ENCODE measurements around the gene PRKG2.

The PRKG2 gene

DNA sequence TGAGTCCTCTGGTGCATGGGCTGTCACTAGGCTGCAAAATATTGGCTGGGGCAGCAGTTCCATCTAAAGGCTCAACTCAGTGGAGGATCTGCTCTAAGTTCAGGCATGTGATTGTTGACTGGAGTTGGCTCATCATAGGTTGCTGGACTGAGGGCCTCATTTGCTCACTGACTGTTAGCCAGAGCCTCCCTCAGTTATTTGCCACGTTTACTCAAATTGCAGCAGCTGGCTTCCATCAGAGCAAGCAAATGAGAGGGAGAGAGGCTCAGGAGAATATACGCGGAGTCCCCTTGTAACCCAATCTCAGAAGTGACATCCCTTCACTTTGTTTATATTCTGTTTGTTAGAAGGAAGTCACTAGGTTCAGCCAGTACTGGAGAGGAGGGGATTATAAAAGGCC lies 130.4 kb downstream of the PRKG2 start:
- H3K27me3 ChIP-seq (ENCODE audit: control insufficient read depth, insufficient read depth, low read length) = no peaks in the 10 kb centered on the region
- no peaks in the 10 kb centered on the region for H3K4me1 ChIP-seq (ENCODE audit: control insufficient read depth, insufficient read depth, low read length)
- no peak overlapping the region for H3K9ac ChIP-seq (ENCODE audit: low read depth, low read length)

DNA sequence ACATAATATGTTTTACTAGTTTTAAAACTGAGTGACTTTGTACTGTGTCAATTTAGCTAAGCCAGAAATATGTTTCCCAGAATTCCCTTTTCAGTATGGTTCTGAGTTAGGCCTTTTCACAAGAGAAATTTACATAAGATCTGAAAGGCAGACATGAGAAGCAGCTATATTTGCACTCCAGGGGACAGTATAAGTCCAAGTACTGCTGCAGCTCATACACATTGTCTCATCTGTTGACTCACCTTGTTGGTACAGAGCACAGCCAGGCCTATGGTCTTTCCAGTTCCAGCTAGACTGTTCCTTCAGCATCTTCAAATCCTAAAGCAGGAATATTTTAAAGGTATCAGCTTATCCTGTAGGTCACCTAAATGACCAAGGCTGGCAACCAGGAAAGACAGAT lies 131.0 kb downstream of the PRKG2 start:
- Histone ChIP-seq H3K36me3 (ENCODE audit: control insufficient read depth, insufficient read depth, low read length) (no peaks in the 10 kb centered on the region), H3K9me3 (ENCODE audit: control insufficient read depth, insufficient read depth, low read length) (no peaks in the 10 kb centered on the region), H3K27me3 (ENCODE audit: control insufficient read depth, insufficient read depth, low read length) (no peaks in the 10 kb centered on the region), H3K4me1 (ENCODE audit: control insufficient read depth, insufficient read depth, low read length) (no peaks in the 10 kb centered on the region), H3K9ac (ENCODE audit: low read depth, low read length) (no peak overlapping the region), H3K4me3 (ENCODE audit: low read depth, low read length) (no peak overlapping the region)

More for the DNA sequence above, 130.4 kb downstream of the PRKG2 start:
- Histone ChIP-seq H3K9me3 (ENCODE audit: control insufficient read depth, insufficient read depth, low read length) (no peaks in the 10 kb centered on the region), H3K4me3 (ENCODE audit: low read depth, low read length) (no peak overlapping the region), H3K36me3 (ENCODE audit: control insufficient read depth, insufficient read depth, low read length) (no peaks in the 10 kb centered on the region)

DNA sequence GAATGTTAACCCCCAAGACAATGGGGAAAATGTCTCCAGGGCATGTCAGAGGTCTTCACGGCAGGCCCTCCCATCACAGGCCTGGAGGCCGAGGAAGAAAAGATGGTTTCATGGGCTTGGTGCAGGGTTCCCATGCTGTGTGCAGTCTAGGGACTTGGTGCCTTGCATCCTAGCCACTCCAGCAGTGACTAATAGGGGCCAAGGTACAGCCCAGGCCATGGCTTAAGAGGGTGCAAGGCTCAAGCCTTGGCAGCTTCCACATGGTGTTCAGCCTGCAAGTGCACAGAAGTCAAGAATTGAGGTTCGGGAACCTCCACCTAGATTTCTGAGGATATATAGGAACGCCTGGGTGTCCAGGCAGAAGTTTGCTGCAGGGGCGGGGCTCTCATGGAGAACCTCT lies 133.9 kb downstream of the PRKG2 start:
- Histone ChIP-seq H3K9ac (ENCODE audit: low read depth, low read length) (no peak overlapping the region), H3K9me3 (ENCODE audit: control insufficient read depth, insufficient read depth, low read length) (no peaks in the 10 kb centered on the region), H3K4me1 (ENCODE audit: control insufficient read depth, insufficient read depth, low read length) (no peaks in the 10 kb centered on the region), H3K36me3 (ENCODE audit: control insufficient read depth, insufficient read depth, low read length) (no peaks in the 10 kb centered on the region), H3K4me3 (ENCODE audit: low read depth, low read length) (no peak overlapping the region), H3K27me3 (ENCODE audit: control insufficient read depth, insufficient read depth, low read length) (no peaks in the 10 kb centered on the region)

DNA sequence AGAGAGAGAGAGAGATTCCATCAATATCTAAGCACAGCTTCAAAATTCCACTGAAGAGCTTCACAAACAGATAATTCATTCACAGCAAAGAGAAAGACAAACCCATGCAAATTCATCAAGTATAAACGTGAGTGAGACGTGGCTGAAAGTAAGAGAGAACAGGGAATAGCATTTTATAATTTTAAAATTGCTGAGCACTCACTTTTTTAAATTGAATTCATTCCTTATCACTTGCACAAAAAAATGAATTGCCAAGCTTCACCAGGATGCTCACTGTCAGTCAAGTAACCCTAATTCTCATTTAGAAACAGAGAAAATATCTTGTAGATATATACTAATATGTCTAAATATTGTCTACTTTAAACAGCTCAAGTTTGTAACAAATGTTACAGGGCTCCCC lies 144.0 kb downstream of the PRKG2 start:
- Histone ChIP-seq H3K36me3 (ENCODE audit: control insufficient read depth, insufficient read depth, low read length) (no peaks in the 10 kb centered on the region), H3K4me1 (ENCODE audit: control insufficient read depth, insufficient read depth, low read length) (no peaks in the 10 kb centered on the region), H3K27me3 (ENCODE audit: control insufficient read depth, insufficient read depth, low read length) (no peaks in the 10 kb centered on the region), H3K4me3 (ENCODE audit: low read depth, low read length) (no peak overlapping the region), H3K9ac (ENCODE audit: low read depth, low read length) (no peak overlapping the region), H3K9me3 (ENCODE audit: control insufficient read depth, insufficient read depth, low read length) (no peaks in the 10 kb centered on the region)

DNA sequence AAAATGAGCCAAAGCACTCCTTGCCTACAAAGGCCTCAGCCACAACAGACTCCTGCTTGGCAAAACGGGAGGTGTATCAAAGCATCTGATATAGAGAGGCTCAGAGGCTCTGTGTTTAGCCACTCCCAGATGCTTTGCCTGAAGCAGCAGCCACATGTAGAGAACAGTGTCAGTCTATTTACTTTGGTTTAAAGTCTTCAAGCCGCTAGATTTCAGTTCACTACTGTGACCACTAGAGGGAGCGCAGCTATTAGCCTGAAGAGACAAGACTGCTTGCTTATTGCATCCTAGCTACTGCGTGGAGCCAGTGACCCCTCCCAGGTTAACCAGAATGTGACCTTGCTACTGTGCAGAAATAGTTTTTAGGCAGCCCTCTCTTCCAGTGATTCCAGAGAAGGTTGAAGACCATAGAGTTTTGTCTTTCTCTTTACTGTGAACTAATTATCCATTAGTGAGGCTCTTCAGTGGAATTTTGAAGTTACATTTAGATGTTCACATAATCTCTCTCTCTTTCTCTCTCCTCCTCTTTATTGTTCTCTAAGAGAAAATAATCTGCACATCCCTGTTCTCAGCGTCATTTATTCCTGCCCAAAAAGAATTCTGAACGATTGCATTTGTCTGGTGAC lies 145.2 kb downstream of the PRKG2 start:
- H3K36me3 ChIP-seq (ENCODE audit: control insufficient read depth, insufficient read depth, low read length) = no peaks in the 10 kb centered on the region
- no peak overlapping the region for H3K4me3 ChIP-seq (ENCODE audit: low read depth, low read length)
- H3K9ac ChIP-seq (ENCODE audit: low read depth, low read length) = no peak overlapping the region
- H3K9me3 ChIP-seq (ENCODE audit: control insufficient read depth, insufficient read depth, low read length) = no peaks in the 10 kb centered on the region
- no peaks in the 10 kb centered on the region for H3K4me1 ChIP-seq (ENCODE audit: control insufficient read depth, insufficient read depth, low read length)
- H3K27me3 ChIP-seq (ENCODE audit: control insufficient read depth, insufficient read depth, low read length) = no peaks in the 10 kb centered on the region

DNA sequence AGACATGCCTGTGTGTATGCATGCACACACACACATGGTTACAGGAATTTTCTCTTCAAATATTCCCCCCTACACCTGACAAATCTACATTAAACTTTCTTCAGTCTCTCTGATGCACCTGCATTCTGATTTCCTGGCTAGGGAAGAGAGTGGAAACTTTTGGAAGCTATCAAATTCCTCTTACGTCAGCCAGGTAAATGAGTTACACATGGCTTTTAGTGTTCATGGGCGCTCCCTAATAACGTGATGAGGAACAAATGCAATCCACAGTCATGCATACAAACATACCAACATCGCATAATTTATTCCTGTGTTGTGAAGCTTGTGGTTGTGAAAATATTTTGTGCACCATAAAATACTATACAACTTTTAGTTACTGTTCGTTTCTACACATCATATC lies 149.6 kb downstream of the PRKG2 start:
- no peaks in the 10 kb centered on the region for H3K9me3 ChIP-seq (ENCODE audit: control insufficient read depth, insufficient read depth, low read length)
- no peaks in the 10 kb centered on the region for H3K27me3 ChIP-seq (ENCODE audit: control insufficient read depth, insufficient read depth, low read length)
- no peaks in the 10 kb centered on the region for H3K36me3 ChIP-seq (ENCODE audit: control insufficient read depth, insufficient read depth, low read length)
- H3K4me1 ChIP-seq (ENCODE audit: control insufficient read depth, insufficient read depth, low read length) = no peaks in the 10 kb centered on the region
- H3K4me3 ChIP-seq (ENCODE audit: low read depth, low read length) = no peak overlapping the region
- no peak overlapping the region for H3K9ac ChIP-seq (ENCODE audit: low read depth, low read length)

DNA sequence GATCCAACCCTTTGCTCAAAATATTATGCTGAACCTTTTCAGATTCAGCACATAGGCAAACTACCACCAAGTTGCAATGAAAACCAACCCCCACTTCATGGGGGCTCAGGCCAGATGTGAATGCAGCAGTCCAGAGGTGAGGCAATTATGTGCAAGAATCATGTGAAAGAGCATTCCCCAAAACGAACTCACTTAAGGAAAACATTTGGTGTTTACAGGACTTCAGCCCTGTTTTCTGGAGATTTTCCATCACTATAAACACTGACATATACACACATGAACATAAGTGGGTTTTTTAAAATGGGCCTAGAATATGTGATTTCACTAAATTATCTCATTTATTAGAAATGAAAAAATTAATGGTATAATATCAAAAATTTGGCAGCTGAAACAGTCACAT lies 153.0 kb downstream of the PRKG2 start:
- no peaks in the 10 kb centered on the region for H3K27me3 ChIP-seq (ENCODE audit: control insufficient read depth, insufficient read depth, low read length)
- no peaks in the 10 kb centered on the region for H3K36me3 ChIP-seq (ENCODE audit: control insufficient read depth, insufficient read depth, low read length)
- H3K9ac ChIP-seq (ENCODE audit: low read depth, low read length) = no peak overlapping the region
- H3K9me3 ChIP-seq (ENCODE audit: control insufficient read depth, insufficient read depth, low read length) = no peaks in the 10 kb centered on the region
- H3K4me1 ChIP-seq (ENCODE audit: control insufficient read depth, insufficient read depth, low read length) = no peaks in the 10 kb centered on the region
- H3K4me3 ChIP-seq (ENCODE audit: low read depth, low read length) = no peak overlapping the region

DNA sequence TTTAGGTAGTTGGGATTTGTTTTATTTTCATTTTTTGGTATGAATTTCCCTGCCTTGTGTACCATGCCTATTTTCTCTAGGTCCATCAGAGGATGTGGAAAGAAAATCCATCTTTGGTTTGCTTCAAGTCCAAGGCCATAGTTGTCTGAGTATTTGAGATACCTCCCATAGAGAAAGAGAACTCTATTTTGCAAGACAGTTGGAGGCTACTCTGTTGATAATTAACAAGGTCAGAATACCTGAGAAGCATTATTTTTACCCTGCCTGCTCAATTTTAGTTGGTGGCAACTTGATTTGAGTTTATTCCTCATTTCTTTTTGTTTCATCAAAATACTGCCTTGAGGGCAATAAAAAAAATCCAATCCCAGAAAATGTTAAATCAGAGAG lies 153.7 kb downstream of the PRKG2 start:
- no peaks in the 10 kb centered on the region for H3K27me3 ChIP-seq (ENCODE audit: control insufficient read depth, insufficient read depth, low read length)
- no peak overlapping the region for H3K4me3 ChIP-seq (ENCODE audit: low read depth, low read length)
- H3K9me3 ChIP-seq (ENCODE audit: control insufficient read depth, insufficient read depth, low read length) = no peaks in the 10 kb centered on the region
- H3K36me3 ChIP-seq (ENCODE audit: control insufficient read depth, insufficient read depth, low read length) = no peaks in the 10 kb centered on the region
- H3K4me1 ChIP-seq (ENCODE audit: control insufficient read depth, insufficient read depth, low read length) = no peaks in the 10 kb centered on the region
- H3K9ac ChIP-seq (ENCODE audit: low read depth, low read length) = no peak overlapping the region

DNA sequence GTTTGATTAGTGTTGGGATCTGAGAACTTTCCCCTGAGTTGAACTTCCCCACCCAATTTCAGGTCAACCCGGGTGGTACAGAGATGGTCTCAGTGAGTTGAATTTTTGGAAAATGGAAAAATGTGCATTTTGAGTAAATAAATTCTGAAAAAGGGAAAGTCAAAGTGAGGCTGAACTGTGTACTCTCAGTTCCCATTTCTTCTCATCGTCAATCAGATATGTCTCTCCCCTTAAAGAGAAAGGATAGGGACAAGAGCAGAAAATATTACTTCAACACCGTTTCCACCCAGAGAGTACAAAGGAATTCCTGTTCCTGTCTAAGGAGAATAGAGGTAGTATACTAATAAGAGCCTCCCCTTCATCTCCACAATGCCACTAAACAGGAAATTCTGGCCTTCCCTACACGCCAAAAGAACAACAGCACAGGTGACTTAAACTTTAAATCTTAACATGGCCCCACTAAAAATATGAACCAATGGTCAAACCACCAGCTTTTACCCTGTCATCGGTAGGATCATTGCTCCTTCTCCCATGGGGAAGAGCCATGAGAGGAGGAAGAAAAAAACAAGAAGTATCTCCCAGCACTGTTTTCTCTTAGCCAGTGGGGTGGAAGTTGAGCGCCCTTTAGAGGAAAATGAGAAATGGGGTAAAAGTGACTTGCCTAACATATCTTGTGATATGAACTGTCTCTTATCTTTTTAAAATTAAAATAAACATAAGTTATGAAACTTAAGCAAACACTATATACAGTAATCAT lies 154.3 kb downstream of the PRKG2 start:
- Histone ChIP-seq H3K27me3 (ENCODE audit: control insufficient read depth, insufficient read depth, low read length) (no peaks in the 10 kb centered on the region), H3K36me3 (ENCODE audit: control insufficient read depth, insufficient read depth, low read length) (no peaks in the 10 kb centered on the region), H3K4me1 (ENCODE audit: control insufficient read depth, insufficient read depth, low read length) (no peaks in the 10 kb centered on the region), H3K9me3 (ENCODE audit: control insufficient read depth, insufficient read depth, low read length) (no peaks in the 10 kb centered on the region), H3K9ac (ENCODE audit: low read depth, low read length) (no peak overlapping the region), H3K4me3 (ENCODE audit: low read depth, low read length) (no peak overlapping the region)

DNA sequence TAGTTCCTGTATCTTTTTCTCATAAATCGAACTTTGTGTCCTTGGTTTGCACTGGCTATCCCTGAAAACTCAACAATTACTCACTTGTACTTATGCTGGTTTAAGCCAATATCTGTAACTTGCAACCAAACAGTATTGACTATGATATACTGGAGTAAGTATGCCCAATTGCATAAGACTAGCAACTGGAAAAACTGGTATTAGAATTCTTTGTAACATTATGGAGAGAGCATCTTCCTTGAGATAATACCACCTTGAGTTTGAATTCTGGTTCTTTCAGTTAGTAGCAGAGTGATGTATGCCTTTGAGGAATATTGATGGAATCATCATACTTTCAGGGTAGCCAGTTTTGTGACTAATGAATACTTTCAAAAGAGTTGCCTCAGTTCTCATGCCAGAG lies 156.4 kb downstream of the PRKG2 start:
- H3K27me3 ChIP-seq (ENCODE audit: control insufficient read depth, insufficient read depth, low read length) = no peaks in the 10 kb centered on the region
- H3K9me3 ChIP-seq (ENCODE audit: control insufficient read depth, insufficient read depth, low read length) = no peaks in the 10 kb centered on the region
- no peak overlapping the region for H3K4me3 ChIP-seq (ENCODE audit: low read depth, low read length)
- no peaks in the 10 kb centered on the region for H3K36me3 ChIP-seq (ENCODE audit: control insufficient read depth, insufficient read depth, low read length)
- no peaks in the 10 kb centered on the region for H3K4me1 ChIP-seq (ENCODE audit: control insufficient read depth, insufficient read depth, low read length)
- H3K9ac ChIP-seq (ENCODE audit: low read depth, low read length) = no peak overlapping the region

DNA sequence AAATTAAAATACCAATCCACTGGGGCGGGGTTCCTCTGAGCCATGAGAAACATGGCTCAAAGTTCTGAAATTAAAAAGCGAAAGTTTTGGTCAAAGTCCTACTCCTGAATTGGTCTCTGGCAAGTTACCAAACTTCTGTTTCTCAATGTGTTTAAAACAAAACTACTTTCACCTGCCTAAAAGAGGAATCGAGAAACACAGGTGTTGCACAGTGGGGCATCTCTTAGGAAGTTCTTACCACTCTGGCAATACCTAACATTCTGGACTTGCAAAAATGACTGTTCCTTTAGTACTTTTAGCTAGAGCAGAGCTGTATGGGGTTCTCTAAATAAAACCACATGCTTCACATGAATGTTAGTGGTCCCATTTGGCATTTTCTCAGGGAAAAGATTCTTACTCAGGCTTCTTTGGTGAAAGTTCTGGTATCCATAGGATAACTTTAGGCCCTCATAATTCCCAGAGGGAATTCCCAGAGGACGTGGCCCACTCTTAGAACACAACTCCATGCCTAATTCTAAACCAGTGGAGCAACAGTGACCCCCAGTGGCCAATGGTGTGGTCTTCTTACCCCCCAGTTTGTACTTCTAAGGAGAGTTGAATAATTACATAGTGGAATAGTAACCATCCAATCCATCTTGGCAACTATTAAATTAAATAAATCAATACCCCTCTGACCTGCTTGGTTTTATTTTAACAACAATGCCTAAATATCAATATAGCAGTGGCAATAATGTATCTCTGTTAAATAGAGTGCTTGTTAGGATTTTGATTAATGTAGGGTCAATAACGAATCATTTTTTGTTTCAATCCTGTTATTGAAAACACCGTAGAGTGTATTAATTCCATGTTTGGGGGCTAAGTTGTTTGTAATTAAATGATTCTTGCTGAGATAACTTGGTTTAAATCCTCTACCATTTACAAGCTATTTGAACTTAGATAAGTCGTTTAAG lies 162.6 kb downstream of the PRKG2 start:
- Histone ChIP-seq H3K9me3 (ENCODE audit: control insufficient read depth, insufficient read depth, low read length) (no peaks in the 10 kb centered on the region), H3K36me3 (ENCODE audit: control insufficient read depth, insufficient read depth, low read length) (no peaks in the 10 kb centered on the region), H3K9ac (ENCODE audit: low read depth, low read length) (no peak overlapping the region), H3K27me3 (ENCODE audit: control insufficient read depth, insufficient read depth, low read length) (no peaks in the 10 kb centered on the region), H3K4me1 (ENCODE audit: control insufficient read depth, insufficient read depth, low read length) (no peaks in the 10 kb centered on the region), H3K4me3 (ENCODE audit: low read depth, low read length) (no peak overlapping the region)
